Ovary (tissue), 9 donors: ENCODE measurements around the gene FBP2. TPM values are rescaled to one million over a fixed set of nuclear protein-coding genes. Genes with fewer than 3 reads are reported as not detected.

Experiments
- DNase-seq, 5 donors: peaks; one replicate each; pipeline ENCODE4 v3.0.0-alpha.2; 2019 to 2020
- H3K27ac ChIP-seq, 2 donors: fragments of 200-600 bp; one replicate each; pipeline versions ENCODE4 v1.5.1 to v1.8.0; 2019 to 2022
- H3K27me3 ChIP-seq: fragments of 200-600 bp; one replicate; pipeline ENCODE4 v1.8.0; 2022
- H3K36me3 ChIP-seq: fragments of 200-600 bp; sonication (generic); one replicate; pipeline ENCODE4 v1.5.1; 2019
- H3K4me1 ChIP-seq: one replicate; pipeline ENCODE4 v1.8.1; 2013; ENCODE audit warnings: mild to moderate bottlenecking, moderate library complexity; ENCODE audit not compliant: insufficient read depth
- H3K4me3 ChIP-seq: fragments of 200-600 bp; sonication (generic); one replicate; pipeline ENCODE4 v1.5.1; 2017
- H3K9me3 ChIP-seq, 2 donors: fragments of 200-600 bp in 1 of 2; sonication (generic) in 1 of 2; one replicate each; pipeline versions ENCODE4 v1.5.1 to v1.8.1; 2013 to 2019; ENCODE audit warnings: mild to moderate bottlenecking in 1 of 2, moderate library complexity in 1 of 2
- EP300 ChIP-seq: sonication (generic); formaldehyde crosslinking; IDR thresholded peaks from one replicate; pipeline ENCODE4 v1.6.1; 2017; ENCODE audit warnings: antibody characterized with exemption
- POLR2A ChIP-seq: fragments of 450-650 bp; IDR thresholded peaks from one replicate; pipeline ENCODE4 v1.6.1; 2017; ENCODE audit warnings: antibody characterized with exemption, mild to moderate bottlenecking, moderate library complexity
- WGBS, 3 donors: extraction: QIAGEN DNeasy Blood & Tissue Kit in 1 of 3; methylation state at CpG; one replicate each; pipeline versions ENCODE4 v1.1.5 to v1.1.7; 2013 to 2017; 5-methylcytosine and 5-hydroxymethylcytosine counted together
- intact Hi-C, 4 donors: fragments of 100-400 bp; cut with DNase I; formaldehyde crosslinking; loops; one replicate each; pipeline versions ENCODE4 v1.11.0 to v1.15.1; 2022 to 2023
- polyA plus RNA-seq, 2 donors: library from polyadenylated mRNA; stranded (reverse); fragments of 200-250 nt in 1 of 2; fragments of 350-450 nt in 1 of 2; fragmentation: Illumina TruSeq in 1 of 2; extraction: RNeasy Lipid Tissue Mini Kit (QIAGEN cat#74804) in 1 of 2; gene quantifications; one replicate each; pipeline ENCODE4 v1.2.3, GENCODE V29; 2013 to 2014
- total RNA-seq, 7 donors: library from RNA; depleted of rRNA in 2 of 7; stranded (reverse); fragments of >200 nt in 2 of 7; fragmentation: NEBNext Ultra II Directional in 3 of 7; extraction: Animal tissue kit (Norgen Biotek cat#: 25700) in 3 of 7; gene quantifications; one replicate each; pipeline versions ENCODE4 v1.1.0 to v1.2.4, GENCODE V29; 2016 to 2023
- TF ChIP-seq, protein P1 (sequence below), 3 donors: fragments of 450-650 bp in 2 of 3; fragments of 200-600 bp in 1 of 3; IDR thresholded peaks; one replicate each; pipeline versions ENCODE4 v1.5.1 to v1.8.0; 2016 to 2022; ENCODE audit warnings: antibody characterized with exemption in 3 of 3, mild to moderate bottlenecking in 1 of 3
- donor health status: DM: no; HTN: no; CAD: no; lungs with moderate emphysema.
- donor health status: DM: no; HTN: no; CAD: no.
- donor health status: Bipolar disorder and iron deficiency.
- donor health status: DM: yes; HTN: yes; CAD: no.
- donor health status: DM: no; HTN: no; CAD: no.
- donor health status: DM: yes; HTN: yes; CAD: no.

Gene FBP2
- total and polyA plus RNA-seq, 9 donors, result not detected

DNA sequence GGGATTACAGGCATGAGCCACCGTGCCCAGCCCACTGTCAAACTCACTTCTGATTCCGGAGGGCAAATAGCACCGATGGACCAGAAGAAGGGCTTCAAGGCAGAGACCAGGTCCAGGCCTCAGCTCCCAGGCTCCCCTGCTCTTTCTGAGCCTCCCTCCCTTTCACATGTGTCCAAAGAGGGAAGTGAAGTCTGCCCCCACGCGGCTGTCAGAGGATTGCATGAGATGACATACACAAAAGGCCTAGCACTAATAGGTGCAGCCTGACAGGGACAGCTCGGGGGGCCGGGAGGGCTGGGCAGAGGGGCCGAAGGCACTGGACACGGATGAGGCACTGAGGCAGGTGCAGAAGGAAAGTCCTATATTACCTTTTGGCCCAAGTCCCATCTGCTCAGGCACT lies 29.6 kb upstream of the FBP2 start:
- TF ChIP-seq, protein P1, sequence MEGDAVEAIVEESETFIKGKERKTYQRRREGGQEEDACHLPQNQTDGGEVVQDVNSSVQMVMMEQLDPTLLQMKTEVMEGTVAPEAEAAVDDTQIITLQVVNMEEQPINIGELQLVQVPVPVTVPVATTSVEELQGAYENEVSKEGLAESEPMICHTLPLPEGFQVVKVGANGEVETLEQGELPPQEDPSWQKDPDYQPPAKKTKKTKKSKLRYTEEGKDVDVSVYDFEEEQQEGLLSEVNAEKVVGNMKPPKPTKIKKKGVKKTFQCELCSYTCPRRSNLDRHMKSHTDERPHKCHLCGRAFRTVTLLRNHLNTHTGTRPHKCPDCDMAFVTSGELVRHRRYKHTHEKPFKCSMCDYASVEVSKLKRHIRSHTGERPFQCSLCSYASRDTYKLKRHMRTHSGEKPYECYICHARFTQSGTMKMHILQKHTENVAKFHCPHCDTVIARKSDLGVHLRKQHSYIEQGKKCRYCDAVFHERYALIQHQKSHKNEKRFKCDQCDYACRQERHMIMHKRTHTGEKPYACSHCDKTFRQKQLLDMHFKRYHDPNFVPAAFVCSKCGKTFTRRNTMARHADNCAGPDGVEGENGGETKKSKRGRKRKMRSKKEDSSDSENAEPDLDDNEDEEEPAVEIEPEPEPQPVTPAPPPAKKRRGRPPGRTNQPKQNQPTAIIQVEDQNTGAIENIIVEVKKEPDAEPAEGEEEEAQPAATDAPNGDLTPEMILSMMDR (IDR thresholded peaks at IDR 0.05), result no peak
- no peak for TF ChIP-seq EP300
- peaks cover 3% of the 10 kb centered on the region for H3K4me1 ChIP-seq
- no peak for DNase-seq
- no peak overlapping the region for H3K4me3 ChIP-seq
- H3K36me3 ChIP-seq, result no peaks in the 10 kb centered on the region
- no peaks in the 10 kb centered on the region for H3K9me3 ChIP-seq
- intact Hi-C loops, result no loop called here
- 77 to 79% (median 77%) methylated on average over 9 of the region's 9 CpGs for WGBS, 3 donors
- no peak overlapping the region for H3K27ac ChIP-seq
- no peaks in the 10 kb centered on the region for H3K27me3 ChIP-seq

DNA sequence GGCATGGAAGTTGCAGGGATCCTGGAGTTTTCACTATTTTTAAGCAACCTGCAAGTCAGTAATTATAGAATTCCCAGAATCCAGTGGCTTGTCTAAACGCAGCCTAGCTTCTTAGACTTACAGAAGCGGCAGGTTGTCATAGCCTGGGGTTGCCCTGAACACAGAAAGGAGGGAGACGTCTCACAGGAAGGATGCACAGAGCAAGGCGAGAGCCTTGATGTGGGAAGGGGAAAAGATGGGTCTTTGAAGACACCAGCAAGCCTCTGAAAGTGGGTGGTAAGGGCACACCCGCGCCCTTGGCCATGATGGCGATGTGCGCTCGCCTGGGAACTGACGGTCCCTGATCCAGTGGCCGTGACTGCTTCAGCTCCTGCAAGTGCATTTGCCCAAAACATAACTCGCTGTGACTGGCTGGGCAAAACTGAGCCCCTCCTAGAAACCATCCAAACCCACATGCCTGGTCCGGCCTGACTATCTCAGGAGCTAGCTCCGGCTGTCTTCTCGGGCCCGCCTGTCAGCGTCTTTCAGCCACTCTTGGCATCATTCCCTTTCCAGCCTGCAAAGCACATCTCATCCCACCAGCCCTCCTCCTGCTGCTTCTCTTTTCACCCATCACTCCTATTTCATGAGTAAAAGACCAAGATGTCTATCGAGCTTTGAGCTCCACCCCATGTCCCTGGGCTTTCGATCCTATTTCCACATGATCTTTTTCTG lies 28.6 kb upstream of the FBP2 start:
- Histone ChIP-seq H3K4me3 (no peak overlapping the region), H3K4me1 (peaks cover 3% of the 10 kb centered on the region), H3K27me3 (no peaks in the 10 kb centered on the region), H3K36me3 (no peaks in the 10 kb centered on the region), H3K9me3 (no peaks in the 10 kb centered on the region), H3K27ac (no peak overlapping the region)
- WGBS, 3 donors, result 86 to 92% (median 90%) methylated on average over 19 of the region's 19 CpGs
- DNase-seq, result no peak
- TF ChIP-seq EP300 (no peak), POLR2A (no peak)
- TF ChIP-seq, protein P1 (IDR thresholded peaks at IDR 0.05), result no peak
- intact Hi-C loops, result no loop called here

DNA sequence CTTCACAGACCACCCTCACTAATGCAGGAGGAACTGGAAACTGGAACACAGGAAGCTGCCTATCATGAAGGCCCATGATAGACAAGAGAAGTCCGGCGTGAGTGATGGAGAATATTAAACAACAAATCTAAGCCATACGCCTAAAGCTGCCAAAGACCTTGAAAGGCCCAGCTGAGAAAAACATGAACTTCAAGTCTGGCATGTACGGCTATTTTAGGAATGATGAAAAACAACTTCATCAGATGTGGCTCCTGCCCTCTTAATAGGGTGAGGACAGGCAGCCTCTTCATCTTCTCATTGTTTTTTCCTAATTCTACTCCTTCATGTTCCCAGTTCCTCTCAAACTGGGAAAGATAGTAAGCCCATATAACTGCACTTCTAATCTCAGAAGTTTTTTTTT lies 25.4 kb upstream of the FBP2 start:
- Histone ChIP-seq H3K36me3 (no peaks in the 10 kb centered on the region), H3K27me3 (no peaks in the 10 kb centered on the region), H3K4me3 (no peak overlapping the region), H3K4me1 (peaks cover 3% of the 10 kb centered on the region), H3K27ac (no peak overlapping the region), H3K9me3 (no peaks in the 10 kb centered on the region)
- intact Hi-C loops, result no loop called here
- DNase-seq, result no peak
- 5 to 19% (median 8%) methylated on average over 4 of the region's 4 CpGs for WGBS, 3 donors
- TF ChIP-seq, protein P1 (IDR thresholded peaks at IDR 0.05), result no peak
- TF ChIP-seq POLR2A (no peak), EP300 (no peak)

DNA sequence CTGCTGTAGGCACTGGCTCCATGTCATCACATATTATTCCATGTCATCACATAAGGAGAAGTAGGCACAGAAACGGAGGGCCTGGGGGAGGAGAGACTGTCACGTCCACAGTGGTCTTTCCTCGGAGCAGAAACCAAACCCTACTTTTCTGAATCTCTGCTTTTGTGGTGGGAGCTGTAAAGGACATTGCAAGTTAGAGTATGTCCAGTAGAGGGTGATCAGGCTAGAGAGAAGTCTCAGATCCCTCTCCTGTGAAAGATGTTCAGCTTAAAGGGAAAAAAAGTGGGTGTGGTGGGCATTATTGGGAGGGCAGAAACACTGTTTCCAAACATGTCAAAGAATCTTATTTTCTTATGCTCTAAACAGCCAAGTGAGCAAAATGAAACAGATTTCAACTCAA lies 19.4 kb upstream of the FBP2 start:
- H3K4me1 ChIP-seq, result no peaks in the 10 kb centered on the region
- H3K4me3 ChIP-seq, result no peak overlapping the region
- H3K9me3 ChIP-seq, result no peaks in the 10 kb centered on the region
- DNase-seq, result no peak
- H3K27ac ChIP-seq, result no peak overlapping the region
- TF ChIP-seq EP300, result no peak
- no peak for TF ChIP-seq POLR2A
- TF ChIP-seq, protein P1 (IDR thresholded peaks at IDR 0.05), result no peak
- H3K27me3 ChIP-seq, result no peaks in the 10 kb centered on the region
- WGBS, 3 donors, result 81 to 87% (median 85%) methylated on average over 3 of the region's 3 CpGs
- intact Hi-C loops, result no loop called here
- H3K36me3 ChIP-seq, result no peaks in the 10 kb centered on the region
